HEK293 (cell line): Measurements from ENCODE around the gene DCLK1.

ENCODE experiments used
- CTCF ChIA-PET: fragments of 350-600 bp; formaldehyde crosslinking; extraction: SDS; loops from one replicate; lab custom pipeline; 2021; ENCODE audit warnings: antibody characterized with exemption; lab: Yijun Ruan, JAX
- POLR2A ChIA-PET: fragments of 300-600 bp; formaldehyde crosslinking; extraction: SDS; loops from one replicate; lab custom pipeline; 2020; ENCODE audit warnings: antibody characterized with exemption, inconsistent platforms; lab: Yijun Ruan, JAX
- H3K27ac ChIP-seq: fragments of 200-500 bp; sonication (Bioruptor generic); 2 replicates; pipeline ENCODE4 v1.5.1; 2014; ENCODE audit warnings: low read depth, low read length, control low read depth, inconsistent platforms; ENCODE audit errors: extremely low read depth
- H3K36me3 ChIP-seq, 2 experiments: fragments of 200-500 bp in 1 of 2; sonication (Bioruptor generic) in 1 of 2; 1 replicate in 1 of 2; 2 replicates in 1 of 2; pipeline ENCODE4 v1.5.1; 2014 to 2017; ENCODE audit warnings: inconsistent platforms in 2 of 2, low read length in 2 of 2; ENCODE audit not compliant: control insufficient read depth in 2 of 2, insufficient read depth in 1 of 2
- H3K4me1 ChIP-seq: fragments of 200-500 bp; sonication (Bioruptor generic); 2 replicates; pipeline ENCODE4 v1.5.1; 2014; ENCODE audit warnings: mild to moderate bottlenecking, low read length, inconsistent platforms; ENCODE audit not compliant: control insufficient read depth, insufficient read depth
- H3K4me3 ChIP-seq: 2 replicates; pipeline ENCODE4 v1.5.1; 2011; ENCODE audit warnings: low read depth, mild to moderate bottlenecking, control low read depth, low read length, moderate library complexity
- H3K9me3 ChIP-seq: fragments of 200-500 bp; sonication (Bioruptor generic); 2 replicates; pipeline ENCODE4 v1.5.1; 2014; ENCODE audit warnings: low read depth, low read length, inconsistent platforms; ENCODE audit not compliant: control insufficient read depth, insufficient read depth
- EGR2 ChIP-seq: fragments of 450-650 bp; formaldehyde crosslinking; IDR thresholded peaks from 2 replicates; pipeline ENCODE4 v1.5.1; 2016; ENCODE audit warnings: low read depth, missing biosample characterization, missing genetic modification characterization
- GFI1B ChIP-seq: fragments of 450-650 bp; formaldehyde crosslinking; IDR thresholded peaks from 2 replicates; pipeline ENCODE4 v1.5.1; 2016; ENCODE audit warnings: missing biosample characterization, missing genetic modification characterization
- GLIS1 ChIP-seq: fragments of 450-650 bp; formaldehyde crosslinking; IDR thresholded peaks from 2 replicates; pipeline ENCODE4 v1.5.1; 2016; ENCODE audit warnings: missing biosample characterization, missing genetic modification characterization
- PRDM2 ChIP-seq: fragments of 450-650 bp; formaldehyde crosslinking; IDR thresholded peaks from 2 replicates; pipeline ENCODE4 v1.5.1; 2016; ENCODE audit warnings: missing biosample characterization, missing genetic modification characterization, borderline replicate concordance
- PRDM4 ChIP-seq: fragments of 450-650 bp; formaldehyde crosslinking; IDR thresholded peaks from 2 replicates; pipeline ENCODE4 v1.5.1; 2017; ENCODE audit warnings: missing biosample characterization, missing genetic modification characterization
- TCF7L2 ChIP-seq: IDR thresholded peaks from 2 replicates; pipeline ENCODE4 v1.6.1; 2011; ENCODE audit warnings: low read depth, mild to moderate bottlenecking, inconsistent platforms, low read length, moderate library complexity, borderline replicate concordance
- WT1 ChIP-seq: fragments of 450-650 bp; formaldehyde crosslinking; IDR thresholded peaks from 2 replicates; pipeline ENCODE4 v1.5.1; 2016; ENCODE audit warnings: missing biosample characterization, missing genetic modification characterization
- YY2 ChIP-seq: fragments of 450-650 bp; formaldehyde crosslinking; IDR thresholded peaks from 2 replicates; pipeline ENCODE4 v1.5.1; 2016; ENCODE audit warnings: missing biosample characterization, missing genetic modification characterization
- ZBTB21 ChIP-seq: fragments of 450-650 bp; formaldehyde crosslinking; IDR thresholded peaks from 2 replicates; pipeline ENCODE4 v1.5.1; 2017; ENCODE audit warnings: missing biosample characterization, missing genetic modification characterization
- ZBTB7A ChIP-seq: fragments of 450-650 bp; formaldehyde crosslinking; IDR thresholded peaks from 2 replicates; pipeline ENCODE4 v1.5.1; 2016; ENCODE audit warnings: low read depth, missing biosample characterization, missing genetic modification characterization
- ZFP37 ChIP-seq: fragments of 450-650 bp; formaldehyde crosslinking; IDR thresholded peaks from 2 replicates; pipeline ENCODE4 v1.5.1; 2016; ENCODE audit warnings: missing biosample characterization, missing genetic modification characterization
- ZNF133 ChIP-seq: fragments of 450-650 bp; formaldehyde crosslinking; IDR thresholded peaks from 2 replicates; pipeline ENCODE4 v1.5.1; 2016; ENCODE audit warnings: missing biosample characterization, missing genetic modification characterization
- ZNF174 ChIP-seq: fragments of 450-650 bp; formaldehyde crosslinking; IDR thresholded peaks from 2 replicates; pipeline ENCODE4 v1.5.0; 2017; ENCODE audit warnings: missing biosample characterization, mild to moderate bottlenecking, missing genetic modification characterization
- ZNF398 ChIP-seq: fragments of 450-650 bp; formaldehyde crosslinking; IDR thresholded peaks from 2 replicates; pipeline ENCODE4 v1.5.1; 2017; ENCODE audit warnings: missing biosample characterization, missing genetic modification characterization
- ZNF501 ChIP-seq: fragments of 450-650 bp; formaldehyde crosslinking; IDR thresholded peaks from 2 replicates; pipeline ENCODE4 v1.5.1; 2016; ENCODE audit warnings: missing biosample characterization, missing genetic modification characterization
- ZNF600 ChIP-seq: fragments of 450-650 bp; formaldehyde crosslinking; IDR thresholded peaks from 2 replicates; pipeline ENCODE4 v1.5.1; 2016; ENCODE audit warnings: missing biosample characterization, missing genetic modification characterization
- ZNF621 ChIP-seq: fragments of 450-650 bp; formaldehyde crosslinking; IDR thresholded peaks from 2 replicates; pipeline ENCODE4 v1.5.1; 2017; ENCODE audit warnings: missing biosample characterization, missing genetic modification characterization
- ZNF639 ChIP-seq: fragments of 450-650 bp; formaldehyde crosslinking; IDR thresholded peaks from 2 replicates; pipeline ENCODE4 v1.5.1; 2016; ENCODE audit warnings: missing biosample characterization, missing genetic modification characterization
- ZNF692 ChIP-seq: fragments of 450-650 bp; formaldehyde crosslinking; IDR thresholded peaks from 2 replicates; pipeline ENCODE4 v1.5.1; 2016; ENCODE audit warnings: missing biosample characterization, missing genetic modification characterization
- ZSCAN30 ChIP-seq: fragments of 450-650 bp; IDR thresholded peaks from 2 replicates; pipeline ENCODE4 v1.5.1; 2018; ENCODE audit warnings: missing biosample characterization, mild to moderate bottlenecking, missing genetic modification characterization, moderate library complexity

The DCLK1 gene

GRCh38 chr13:35760735-35761281, 370.4 kb downstream of the DCLK1 start:
- H3K4me3 ChIP-seq = no peak overlapping the region
- H3K36me3 ChIP-seq = no peaks in the 10 kb centered on the region
- TF ChIP-seq PRDM4 (tag by site-specific recombination) (peak; percentile 82), WT1 (0 out of 2 replicates have a peak, but pooled peaks have one; percentile 26), GLIS1 (tag by site-specific recombination) (peak; percentile 62), ZNF133 (tag by site-specific recombination) (no peak), PRDM2 (tag by site-specific recombination) (no peak)
- TF ChIP-seq, all 188 proteins: peak for 3
- CTCF ChIA-PET = no interaction called here
- no peaks in the 10 kb centered on the region for H3K9me3 ChIP-seq
- POLR2A ChIA-PET = no interaction called here
- no peaks in the 10 kb centered on the region for H3K4me1 ChIP-seq
- H3K27ac ChIP-seq = no peak overlapping the region

GRCh38 chr13:35747594-35747993, 383.6 kb downstream of the DCLK1 start:
- Histone ChIP-seq H3K4me1 (no peaks in the 10 kb centered on the region), H3K9me3 (no peaks in the 10 kb centered on the region), H3K36me3 (no peaks in the 10 kb centered on the region), H3K4me3 (no peak overlapping the region), H3K27ac (no peak overlapping the region)
- POLR2A ChIA-PET = interaction anchor here (0.5 kb wide), 1 partner anchor 178 kb away, joined by 3 read pairs; no protein-coding TSS in a partner anchor
- CTCF ChIA-PET = no interaction called here
- TF ChIP-seq ZNF639 (tag by site-specific recombination) = no peak
- TF ChIP-seq TCF7L2 = no peak
- no peak for TF ChIP-seq ZNF621
- no peak for TF ChIP-seq ZNF133 (tag by site-specific recombination)
- TF ChIP-seq ZSCAN30 (tag by site-specific recombination) = no peak
- TF ChIP-seq GFI1B (tag by site-specific recombination) = no peak
- no peak for TF ChIP-seq ZFP37 (tag by site-specific recombination)
- TF ChIP-seq EGR2 = no peak
- TF ChIP-seq ZNF501 = no peak
- no peak for TF ChIP-seq ZNF398 (tag by site-specific recombination)
- TF ChIP-seq ZBTB7A (tag by site-specific recombination) = no peak
- TF ChIP-seq ZNF174 (tag by site-specific recombination) = no peak
- no peak for TF ChIP-seq ZNF600
- no peak for TF ChIP-seq ZNF692 (tag by site-specific recombination)
- TF ChIP-seq YY2 (tag by site-specific recombination) = no peak
- TF ChIP-seq ZBTB21 (tag by site-specific recombination) = no peak
